HepG2 (cell line): Measurements from ENCODE around the gene PAQR5. TPM values are rescaled to one million over a fixed set of nuclear protein-coding genes. Genes with fewer than 3 reads are reported as not detected.

Source experiments
- ATAC-seq: fragments of 200-7000 bp; cut with Tn5 transposase; 3 replicates; pipeline ENCODE4 v1.9.1; 2020; ENCODE audit warnings: mild to moderate bottlenecking, moderate library complexity
- BruUV-seq: library from RNA; stranded (reverse); fragments of 400-500 nt; replicated peaks from 2 replicates; lab custom pipeline; 2021; lab: Mats Ljungman, UMichigan
- CTCF ChIA-PET: fragments of 300-600 bp; formaldehyde crosslinking; extraction: SDS; loops from one replicate; lab custom pipeline; 2021; ENCODE audit warnings: low total read pairs, inconsistent platforms, low intra/inter-chr PET ratio; lab: Yijun Ruan, JAX
- POLR2A ChIA-PET: fragments of 350-600 bp; sonication (Branson Sonifier 250); formaldehyde crosslinking; loops from one replicate; lab custom pipeline; 2020; ENCODE audit warnings: antibody characterized with exemption, inconsistent platforms; lab: Yijun Ruan, JAX
- DNase-seq: peaks from one replicate; pipeline ENCODE4 v3.0.0-alpha.2; 2015; ENCODE audit warnings: low spot score
- FAIRE-seq: peaks from 3 replicates; lab custom pipeline; 2011; peaks lifted over from hg19 to GRCh38; lab: Jason Lieb, UNC
- H2AFZ ChIP-seq: one replicate; pipeline ENCODE4 v1.6.1; 2011; ENCODE audit warnings: low read length, inconsistent platforms
- H3K27ac ChIP-seq: fragments of 300-600 bp; 3 replicates; pipeline ENCODE4 v1.8.0; 2011; ENCODE audit warnings: mixed run types, mild to moderate bottlenecking, mixed read lengths, low read length, inconsistent platforms; ENCODE audit not compliant: insufficient read depth; ENCODE audit errors: extremely low read length
- H3K27me3 ChIP-seq, 2 experiments: fragments of 200-600 bp in 1 of 2; 2 replicates in 1 of 2; 3 replicates in 1 of 2; pipeline versions ENCODE4 v1.6.0 to v1.8.0; 2011; ENCODE audit warnings: low read length in 2 of 2, mild to moderate bottlenecking in 2 of 2, moderate library complexity in 2 of 2, inconsistent platforms in 1 of 2; ENCODE audit not compliant: insufficient read depth in 2 of 2, control insufficient read depth in 1 of 2
- H3K36me3 ChIP-seq, 2 experiments: fragments of 200-600 bp in 1 of 2; replicated peaks in 1 of 2; 2 replicates in 1 of 2; 3 replicates in 1 of 2; pipeline versions ENCODE4 v1.5.1 to v1.8.0; 2011; ENCODE audit warnings: low read length in 2 of 2, inconsistent platforms in 1 of 2; ENCODE audit not compliant: insufficient read depth in 2 of 2, control insufficient read depth in 1 of 2
- H3K4me1 ChIP-seq: 2 replicates; pipeline ENCODE4 v1.5.1; 2012; ENCODE audit warnings: low read length, inconsistent platforms; ENCODE audit not compliant: insufficient read depth
- H3K4me2 ChIP-seq: 2 replicates; pipeline ENCODE4 v1.6.0; 2011; ENCODE audit warnings: low read depth, low read length, inconsistent platforms
- H3K4me3 ChIP-seq, 3 experiments: fragments of 200-600 bp in 1 of 3; sonication (generic), shearing (Covaris generic) in 1 of 3; replicated peaks in 1 of 3; 2 replicates each; pipeline ENCODE4 v1.5.1; 2011 to 2016; ENCODE audit warnings: low read length in 3 of 3, inconsistent platforms in 2 of 3, low read depth in 2 of 3, mild to moderate bottlenecking in 2 of 3, control low read depth in 1 of 3, mixed read lengths in 1 of 3; ENCODE audit not compliant: insufficient read depth in 1 of 3
- H3K79me2 ChIP-seq: one replicate; pipeline ENCODE4 v1.6.1; 2011; ENCODE audit warnings: low read length, inconsistent platforms; ENCODE audit not compliant: insufficient read depth
- H3K9ac ChIP-seq: 2 replicates; pipeline ENCODE4 v1.6.0; 2011; ENCODE audit warnings: mild to moderate bottlenecking, low read depth, low read length, inconsistent platforms; ENCODE audit not compliant: insufficient read depth
- H3K9me3 ChIP-seq: 2 replicates; pipeline ENCODE4 v1.5.1; 2012; ENCODE audit warnings: mild to moderate bottlenecking, low read length
- H4K20me1 ChIP-seq: 2 replicates; pipeline ENCODE4 v1.6.0; 2011; ENCODE audit warnings: inconsistent platforms, mild to moderate bottlenecking, low read length, moderate library complexity; ENCODE audit not compliant: insufficient read depth
- CTCF ChIP-seq: sonication (generic); formaldehyde crosslinking; IDR thresholded peaks from 2 replicates; pipeline ENCODE4 v1.5.0; 2020; ENCODE audit warnings: mild to moderate bottlenecking, missing genetic modification reagents, moderate library complexity
- HNF1A ChIP-seq, 2 experiments: sonication (generic) in 1 of 2; formaldehyde crosslinking in 1 of 2; IDR thresholded peaks; 2 replicates each; pipeline versions ENCODE4 v1.4.0 to v1.6.1; 2016 to 2020; ENCODE audit warnings: borderline replicate concordance in 1 of 2, low read depth in 1 of 2, mild to moderate bottlenecking in 1 of 2, missing genetic modification reagents in 1 of 2
- KDM1A ChIP-seq: IDR thresholded peaks from 2 replicates; pipeline ENCODE4 v1.6.1; 2016; ENCODE audit warnings: missing compliant biosample characterization
- RBAK ChIP-seq: sonication (generic); formaldehyde crosslinking; IDR thresholded peaks from 2 replicates; pipeline ENCODE4 v1.5.1; 2020; ENCODE audit warnings: mild to moderate bottlenecking, missing genetic modification reagents
- USF2 ChIP-seq, 2 experiments: sonication (generic) in 1 of 2; formaldehyde crosslinking in 1 of 2; IDR thresholded peaks; 2 replicates each; pipeline versions ENCODE4 v1.5.1 to v1.6.1; 2011 to 2020; ENCODE audit warnings: borderline replicate concordance in 1 of 2, low read depth in 1 of 2, low read length in 1 of 2, mild to moderate bottlenecking in 1 of 2, missing genetic modification reagents in 1 of 2, moderate library complexity in 1 of 2
- ZNF205 ChIP-seq: IDR thresholded peaks from 2 replicates; pipeline ENCODE4 v1.6.1; 2018; ENCODE audit warnings: missing biosample characterization, missing genetic modification reagents
- ZNF451 ChIP-seq: sonication (generic); formaldehyde crosslinking; IDR thresholded peaks from 2 replicates; pipeline ENCODE4 v1.5.0; 2020; ENCODE audit warnings: mild to moderate bottlenecking, missing genetic modification reagents
- WGBS: methylation state at CpG from one replicate; pipeline ENCODE4 v1.1.6; 2017; ENCODE audit warnings: low lambda C conversion rate; 5-methylcytosine and 5-hydroxymethylcytosine counted together
- in situ Hi-C: cut with HindIII; loops from 2 replicates; pipeline ENCODE4 v1.10.0; 2017; ENCODE audit warnings: low pct_unique_long_range_greater_than_20kb; ENCODE audit not compliant: extremely low pct_ligation_motif_present
- intact Hi-C: fragments of 100-400 bp; cut with micrococcal nuclease; formaldehyde crosslinking; loops from one replicate; pipeline ENCODE4 v1.10.0; 2022; ENCODE audit not compliant: unreplicated experiment
- polyA plus RNA-seq, 8 experiments: library from polyadenylated mRNA; depleted of rRNA in 3 of 8; stranded (reverse) in 7 of 8; unstranded in 1 of 8; fragments of >200 nt; fragmentation: Illumina TruSeq in 4 of 8; extraction: Trizol in 4 of 8; gene quantifications; 2 replicates each; pipeline versions ENCODE4 v1.2.1 to v1.2.3, GENCODE V29; 2011 to 2016; ENCODE audit warnings: low read depth in 4 of 8, missing spikeins in 1 of 8, mixed read lengths in 1 of 8; ENCODE audit not compliant: insufficient read depth in 1 of 8
- total RNA-seq, 5 experiments: library from RNA; depleted of rRNA; stranded (reverse); fragments of >200 nt; fragmentation: Illumina TruSeq; extraction: Trizol; gene quantifications; 2 replicates each; pipeline ENCODE4 v1.2.3, GENCODE V29; 2016; ENCODE audit warnings: low read depth in 1 of 5

Gene PAQR5
- total and polyA plus RNA-seq, 2 of the 13 experiments (the other 11 are each of a cell fraction or from before 2014, with no cell fraction given), result 0.53 to 1.3 TPM

GRCh38 chr15:69394556-69395282, 96.0 kb downstream of the PAQR5 start (continued):
- peak; percentile 94 for TF ChIP-seq CTCF (CRISPR knock-in tag)
- 0 out of 2 replicates have a peak, but pooled peaks have one; percentile 26 for TF ChIP-seq ZNF451 (CRISPR knock-in tag)
- TF ChIP-seq RBAK (CRISPR knock-in tag), result no peak
- no peak for TF ChIP-seq ZNF205 (CRISPR knock-in tag)

GRCh38 chr15:69395460-69395859, 96.7 kb downstream of the PAQR5 start:
- Histone ChIP-seq H3K79me2 (no peaks in the 10 kb centered on the region), H3K27ac (no peak overlapping the region), H3K4me2 (no peak overlapping the region), H3K4me3 (no peak overlapping the region), H3K9ac (no peak overlapping the region), H3K9me3 (no peaks in the 10 kb centered on the region), H3K36me3 (no peaks in the 10 kb centered on the region), H2AFZ (no peak overlapping the region), H3K4me1 (peaks cover 26% of the 10 kb centered on the region), H3K27me3 (peaks cover 2 to 22% of the 10 kb centered on the region in 2 experiments; a peak in 4 of 5 replicates), H4K20me1 (no peaks in the 10 kb centered on the region)
- WGBS, result 46% methylated on average over 5 of the region's 10 CpGs
- no peak for DNase-seq
- TF ChIP-seq HNF1A (IDR thresholded peaks at IDR 0.05; ENCODE audit: low read depth) (no peak), HNF1A (CRISPR knock-in tag; IDR thresholded peaks at IDR 0.05; ENCODE audit: borderline replicate concordance) (no peak), USF2 (IDR thresholded peaks at IDR 0.05; ENCODE audit: low read depth, low read length) (peak; percentile 43), USF2 (CRISPR knock-in tag; IDR thresholded peaks at IDR 0.05; ENCODE audit: borderline replicate concordance) (no peak), KDM1A (CRISPR knock-in tag) (no peak)
- ChIA-PET CTCF (interaction anchor here (2.8 kb wide), 1 partner anchor 336 kb away, joined by 34 read pairs; no protein-coding TSS in a partner anchor), POLR2A (no interaction called here)
- no TSS peak for BruUV-seq
- 0 out of 3 replicates have a peak, but pooled peaks have one; percentile 8 for ATAC-seq
- FAIRE-seq, result no peak
- in situ Hi-C loops (loop anchor here (5.0 kb wide), 1 partner anchor 338 kb away; no protein-coding TSS in a partner anchor), intact Hi-C loops (loop anchor here (5.0 to 10.0 kb wide), 2 partner anchors 231 to 1343 kb away; partner anchors contain the start of genes GLCE and PIAS1)
